ENCODE data around the gene LIN54.
"Not testable (repeated sequence)": the region's sequence is repeated elsewhere in the genome, so short reads cannot be mapped to it uniquely, and the experiment has no call there.

LIN54 gene

GRCh38 chr4:83028976-83029375, 18.4 kb upstream of the LIN54 start:
- no peak for ATAC-seq
- TF ChIP-seq CSDC2 (CRISPR knock-in tag; IDR thresholded peaks at IDR 0.05) (no peak), ZC3H10 (CRISPR knock-in tag; IDR thresholded peaks at IDR 0.05) (no peak), ISL1 (CRISPR knock-in tag; IDR thresholded peaks at IDR 0.05) (no peak), OSR1 (CRISPR knock-in tag; IDR thresholded peaks at IDR 0.05) (no peak), ARNTL (CRISPR knock-in tag; IDR thresholded peaks at IDR 0.05; ENCODE audit: borderline replicate concordance, low read depth) (no peak), ZNF70 (CRISPR knock-in tag; IDR thresholded peaks at IDR 0.05) (no peak), ZFP3 (CRISPR knock-in tag; IDR thresholded peaks at IDR 0.05) (no peak), PATZ1 (CRISPR knock-in tag; IDR thresholded peaks at IDR 0.05; ENCODE audit: borderline replicate concordance) (no peak)
- TF ChIP-seq, protein P1, sequence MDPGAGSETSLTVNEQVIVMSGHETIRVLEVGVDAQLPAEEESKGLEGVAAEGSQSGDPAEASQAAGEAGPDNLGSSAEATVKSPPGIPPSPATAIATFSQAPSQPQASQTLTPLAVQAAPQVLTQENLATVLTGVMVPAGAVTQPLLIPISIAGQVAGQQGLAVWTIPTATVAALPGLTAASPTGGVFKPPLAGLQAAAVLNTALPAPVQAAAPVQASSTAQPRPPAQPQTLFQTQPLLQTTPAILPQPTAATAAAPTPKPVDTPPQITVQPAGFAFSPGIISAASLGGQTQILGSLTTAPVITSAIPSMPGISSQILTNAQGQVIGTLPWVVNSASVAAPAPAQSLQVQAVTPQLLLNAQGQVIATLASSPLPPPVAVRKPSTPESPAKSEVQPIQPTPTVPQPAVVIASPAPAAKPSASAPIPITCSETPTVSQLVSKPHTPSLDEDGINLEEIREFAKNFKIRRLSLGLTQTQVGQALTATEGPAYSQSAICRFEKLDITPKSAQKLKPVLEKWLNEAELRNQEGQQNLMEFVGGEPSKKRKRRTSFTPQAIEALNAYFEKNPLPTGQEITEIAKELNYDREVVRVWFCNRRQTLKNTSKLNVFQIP (CRISPR knock-in tag; IDR thresholded peaks at IDR 0.05; ENCODE audit: borderline replicate concordance, low read depth) = no peak

DNA sequence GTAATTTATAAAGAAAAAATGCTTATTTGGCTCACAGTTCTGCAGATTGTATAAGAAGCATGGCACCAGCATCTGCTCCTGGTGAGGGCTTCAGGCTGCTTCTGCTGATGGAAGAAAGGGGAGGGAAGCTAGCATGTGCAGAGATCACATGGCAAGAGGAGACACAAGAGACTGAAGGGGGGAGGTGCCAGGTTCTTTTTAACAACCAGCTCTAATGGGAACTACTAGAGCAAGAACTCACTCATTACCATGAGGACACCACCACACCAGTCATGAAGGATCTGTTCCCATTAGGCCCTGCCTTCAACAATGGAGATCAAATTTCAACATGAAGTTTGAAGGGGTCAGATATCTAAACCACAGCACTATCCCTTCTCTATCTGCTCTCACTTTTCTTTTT, 14.9 kb upstream of the LIN54 start:
- TF ChIP-seq ZNF565 (CRISPR knock-in tag; conservative IDR thresholded peaks at IDR 0.05; ENCODE audit: low read depth) (no peak), OSR1 (CRISPR knock-in tag; IDR thresholded peaks at IDR 0.05) (no peak), GLIS3 (CRISPR knock-in tag; IDR thresholded peaks at IDR 0.05) (no peak), CSRNP3 (CRISPR knock-in tag; IDR thresholded peaks at IDR 0.05) (no peak), ISL1 (CRISPR knock-in tag; IDR thresholded peaks at IDR 0.05) (no peak), ZNF8 (CRISPR knock-in tag; IDR thresholded peaks at IDR 0.05) (no peak), TOX (CRISPR knock-in tag; IDR thresholded peaks at IDR 0.05; ENCODE audit: borderline replicate concordance) (no peak), ZC3H10 (CRISPR knock-in tag; IDR thresholded peaks at IDR 0.05) (no peak), ARNTL (CRISPR knock-in tag; IDR thresholded peaks at IDR 0.05; ENCODE audit: borderline replicate concordance, low read depth) (no peak), RARB (CRISPR knock-in tag; IDR thresholded peaks at IDR 0.05) (no peak)
- ATAC-seq = no peak

GRCh38 chr4:83024233-83024632, 13.6 kb upstream of the LIN54 start:
- no peak for ATAC-seq
- no peak for TF ChIP-seq ARNTL (CRISPR knock-in tag; IDR thresholded peaks at IDR 0.05; ENCODE audit: borderline replicate concordance, low read depth)

- ATAC-seq = not testable (repeated sequence)
Observed at GRCh38 chr4:83023599-83023998, 13.0 kb upstream of the LIN54 start.

- no peak for ATAC-seq
- TF ChIP-seq, protein P1 (CRISPR knock-in tag; IDR thresholded peaks at IDR 0.05; ENCODE audit: borderline replicate concordance, low read depth) = no peak
Observed at GRCh38 chr4:83022724-83023450, 12.3 kb upstream of the LIN54 start.

GRCh38 chr4:83019794-83020494, 9.3 kb upstream of the LIN54 start:
- TF ChIP-seq RARB (CRISPR knock-in tag; IDR thresholded peaks at IDR 0.05) (no peak), ZFP30 (CRISPR knock-in tag; IDR thresholded peaks at IDR 0.05) (no peak), ZNF70 (CRISPR knock-in tag; IDR thresholded peaks at IDR 0.05) (no peak), SNAI2 (CRISPR knock-in tag; IDR thresholded peaks at IDR 0.05) (no peak), ISL1 (CRISPR knock-in tag; IDR thresholded peaks at IDR 0.05) (no peak), ZC3H10 (CRISPR knock-in tag; IDR thresholded peaks at IDR 0.05) (no peak), OSR1 (CRISPR knock-in tag; IDR thresholded peaks at IDR 0.05) (no peak), CSDC2 (CRISPR knock-in tag; IDR thresholded peaks at IDR 0.05) (no peak), ZFP3 (CRISPR knock-in tag; IDR thresholded peaks at IDR 0.05) (no peak), ARNTL (CRISPR knock-in tag; IDR thresholded peaks at IDR 0.05; ENCODE audit: borderline replicate concordance, low read depth) (no peak), PPARA (CRISPR knock-in tag; IDR thresholded peaks at IDR 0.05; ENCODE audit: borderline replicate concordance) (no peak), TOX (CRISPR knock-in tag; IDR thresholded peaks at IDR 0.05; ENCODE audit: borderline replicate concordance) (no peak), ZNF565 (CRISPR knock-in tag; conservative IDR thresholded peaks at IDR 0.05; ENCODE audit: low read depth) (no peak)
- ATAC-seq = no peak

Data from SK-N-SH treated with all-trans-retinoic acid at 6 μM for 48 hours (cell line).